Mesothelial cell of epicardium (in vitro differentiated cells): ENCODE results near the gene RGS9. TPM values are rescaled to one million over a fixed set of nuclear protein-coding genes. Genes with fewer than 3 reads are reported as not detected.
"Not testable (repeated sequence)": the region's sequence is repeated elsewhere in the genome, so short reads cannot be mapped to it uniquely, and the experiment has no call there.

ENCODE experiments used
- DNase-seq, 2 experiments: peaks; one replicate each; pipeline ENCODE4 v3.0.0; 2021; ENCODE audit warnings: low spot score in 2 of 2; ENCODE audit not compliant: unreplicated experiment in 2 of 2
- H3K27ac Mint-ChIP-seq: 2 replicates; pipeline ENCODE4 v1.8.0; 2021; ENCODE audit warnings: mixed read lengths
- H3K27me3 Mint-ChIP-seq: 2 replicates; pipeline ENCODE4 v1.8.0; 2021; ENCODE audit warnings: low read depth, mixed read lengths
- H3K36me3 Mint-ChIP-seq: 2 replicates; pipeline ENCODE4 v1.8.0; 2021; ENCODE audit warnings: mixed read lengths
- H3K4me1 Mint-ChIP-seq: 2 replicates; pipeline ENCODE4 v1.8.0; 2021; ENCODE audit warnings: mixed read lengths
- H3K4me3 Mint-ChIP-seq: 2 replicates; pipeline ENCODE4 v1.8.0; 2021; ENCODE audit warnings: mild to moderate bottlenecking, moderate library complexity, mixed read lengths
- H3K9me3 Mint-ChIP-seq: 2 replicates; pipeline ENCODE4 v1.8.0; 2021; ENCODE audit warnings: mixed read lengths
- total RNA-seq: library from RNA; stranded (reverse); gene quantifications from 3 replicates; pipeline ENCODE4 v1.2.1, GENCODE V29; 2021
- TF ChIP-seq, protein P1 (sequence below): fragments of 200-600 bp; sonication (generic); IDR thresholded peaks from one replicate; pipeline ENCODE4 v1.5.0; 2021; ENCODE audit warnings: antibody characterized with exemption; ENCODE audit not compliant: unreplicated experiment

The RGS9 gene
- total RNA-seq, 1 donor from 2014 or later, result 8.9 TPM

DNA sequence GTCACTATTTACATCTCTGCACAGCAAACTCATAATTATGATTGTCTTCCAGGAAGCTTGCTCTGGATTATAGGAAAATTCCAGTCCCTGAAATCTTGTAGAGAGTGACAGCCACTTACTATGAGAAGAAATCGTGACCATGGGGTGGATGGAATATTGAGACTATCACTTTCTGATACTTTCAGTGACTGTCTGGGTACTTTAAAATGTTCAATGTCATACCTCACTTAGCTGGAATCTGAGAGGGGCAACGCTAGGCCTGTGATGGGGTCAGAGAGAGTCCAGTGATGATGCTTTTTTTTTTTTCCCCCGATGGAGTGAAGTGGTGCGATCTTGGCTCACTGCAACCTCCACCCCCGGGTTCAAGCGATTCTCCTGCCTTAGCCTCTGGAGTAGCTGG lies 32.2 kb upstream of the RGS9 start:
- Mint-ChIP-seq H3K27me3 (no peaks in the 10 kb centered on the region), H3K36me3 (no peaks in the 10 kb centered on the region), H3K9me3 (peaks cover 7% of the 10 kb centered on the region), H3K4me1 (peaks cover 43% of the 10 kb centered on the region), H3K4me3 (no peak overlapping the region), H3K27ac (peak overlapping the region; percentile 15)
- TF ChIP-seq, protein P1, sequence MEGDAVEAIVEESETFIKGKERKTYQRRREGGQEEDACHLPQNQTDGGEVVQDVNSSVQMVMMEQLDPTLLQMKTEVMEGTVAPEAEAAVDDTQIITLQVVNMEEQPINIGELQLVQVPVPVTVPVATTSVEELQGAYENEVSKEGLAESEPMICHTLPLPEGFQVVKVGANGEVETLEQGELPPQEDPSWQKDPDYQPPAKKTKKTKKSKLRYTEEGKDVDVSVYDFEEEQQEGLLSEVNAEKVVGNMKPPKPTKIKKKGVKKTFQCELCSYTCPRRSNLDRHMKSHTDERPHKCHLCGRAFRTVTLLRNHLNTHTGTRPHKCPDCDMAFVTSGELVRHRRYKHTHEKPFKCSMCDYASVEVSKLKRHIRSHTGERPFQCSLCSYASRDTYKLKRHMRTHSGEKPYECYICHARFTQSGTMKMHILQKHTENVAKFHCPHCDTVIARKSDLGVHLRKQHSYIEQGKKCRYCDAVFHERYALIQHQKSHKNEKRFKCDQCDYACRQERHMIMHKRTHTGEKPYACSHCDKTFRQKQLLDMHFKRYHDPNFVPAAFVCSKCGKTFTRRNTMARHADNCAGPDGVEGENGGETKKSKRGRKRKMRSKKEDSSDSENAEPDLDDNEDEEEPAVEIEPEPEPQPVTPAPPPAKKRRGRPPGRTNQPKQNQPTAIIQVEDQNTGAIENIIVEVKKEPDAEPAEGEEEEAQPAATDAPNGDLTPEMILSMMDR, result no peak
- no peak for DNase-seq

DNA sequence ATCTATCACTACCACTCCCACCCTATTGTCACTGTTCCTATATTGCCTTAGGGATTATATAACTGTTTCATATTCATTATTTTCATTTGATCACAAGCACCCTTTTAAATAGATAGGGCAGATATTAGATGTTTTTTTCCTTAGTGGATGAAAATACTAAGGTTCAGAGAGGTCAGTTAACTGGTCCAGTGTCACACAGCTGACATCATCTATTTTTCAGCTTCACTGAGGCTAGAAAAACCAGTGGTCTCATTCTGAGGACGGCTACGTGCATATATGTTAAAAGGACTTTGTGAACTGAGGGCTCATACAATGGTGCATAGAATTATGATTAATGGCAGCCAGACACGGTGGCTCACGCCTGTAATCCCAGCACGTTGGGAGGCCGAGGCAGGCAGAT lies 29.0 kb upstream of the RGS9 start:
- H3K27ac Mint-ChIP-seq, result no peak overlapping the region
- H3K36me3 Mint-ChIP-seq, result no peaks in the 10 kb centered on the region
- TF ChIP-seq, protein P1, result no peak
- H3K4me1 Mint-ChIP-seq, result peaks cover 39% of the 10 kb centered on the region
- H3K9me3 Mint-ChIP-seq, result peaks cover 7% of the 10 kb centered on the region
- H3K27me3 Mint-ChIP-seq, result no peaks in the 10 kb centered on the region
- DNase-seq, result no peak
- no peak overlapping the region for H3K4me3 Mint-ChIP-seq

DNA sequence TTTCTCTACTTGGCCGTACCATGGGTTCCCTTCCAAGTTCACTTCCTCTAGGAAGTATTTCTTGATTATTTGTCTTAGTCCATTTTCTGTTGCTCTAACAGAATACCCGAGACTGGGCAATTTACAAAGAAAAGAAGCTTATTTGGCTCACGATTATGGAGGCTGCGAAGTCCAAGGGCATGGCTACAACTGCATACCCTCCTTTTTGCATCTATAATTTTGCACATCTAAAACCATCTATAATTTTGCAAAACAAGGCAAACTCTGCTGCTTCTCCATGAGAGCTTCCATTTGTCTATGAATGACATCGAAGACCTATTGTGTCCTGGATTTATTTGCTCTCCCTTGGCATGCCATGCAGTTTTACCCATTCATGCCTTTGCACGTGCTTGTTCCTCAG lies 27.6 kb upstream of the RGS9 start:
- no peak for DNase-seq
- no peaks in the 10 kb centered on the region for H3K36me3 Mint-ChIP-seq
- H3K27ac Mint-ChIP-seq, result no peak overlapping the region
- H3K4me3 Mint-ChIP-seq, result no peak overlapping the region
- H3K9me3 Mint-ChIP-seq, result peaks cover 7% of the 10 kb centered on the region
- TF ChIP-seq, protein P1, result no peak
- peaks cover 39% of the 10 kb centered on the region for H3K4me1 Mint-ChIP-seq
- no peaks in the 10 kb centered on the region for H3K27me3 Mint-ChIP-seq

DNA sequence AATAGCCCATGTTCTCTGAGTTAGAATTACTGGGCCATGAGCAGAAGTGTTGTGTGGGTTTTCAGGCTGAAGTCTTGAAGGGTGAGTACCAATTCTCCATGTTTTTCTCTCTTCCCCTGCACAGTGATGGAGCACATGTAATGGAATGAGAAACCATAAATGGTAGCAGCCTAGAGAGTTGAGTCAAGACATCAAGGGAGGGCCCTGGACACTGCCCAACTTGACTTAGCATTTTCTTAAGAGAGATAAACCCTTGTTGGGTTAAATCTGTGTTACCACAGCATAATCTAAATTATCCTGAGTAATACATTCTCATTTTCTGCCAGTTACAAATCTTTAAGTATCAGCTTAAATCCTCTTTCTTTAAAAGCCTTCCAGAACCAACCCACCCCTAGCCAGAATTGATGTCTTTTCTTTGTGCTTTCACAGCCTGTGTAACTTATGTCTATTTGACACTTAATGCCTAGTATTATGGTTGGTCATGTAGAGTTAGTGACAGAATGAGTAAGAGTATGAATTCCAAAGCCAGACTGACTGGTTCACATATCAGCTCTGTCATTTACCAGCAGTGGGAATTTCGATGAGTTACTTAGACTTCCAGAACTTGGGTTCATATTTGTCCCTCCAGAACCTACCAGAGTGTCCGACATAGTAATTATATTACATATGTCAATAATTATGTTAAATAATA lies 27.0 kb upstream of the RGS9 start:
- no peak overlapping the region for H3K27ac Mint-ChIP-seq
- no peak for DNase-seq
- H3K4me3 Mint-ChIP-seq, result no peak overlapping the region
- peaks cover 7% of the 10 kb centered on the region for H3K9me3 Mint-ChIP-seq
- H3K36me3 Mint-ChIP-seq, result no peaks in the 10 kb centered on the region
- TF ChIP-seq, protein P1, result no peak
- no peaks in the 10 kb centered on the region for H3K27me3 Mint-ChIP-seq
- peaks cover 34% of the 10 kb centered on the region for H3K4me1 Mint-ChIP-seq

DNA sequence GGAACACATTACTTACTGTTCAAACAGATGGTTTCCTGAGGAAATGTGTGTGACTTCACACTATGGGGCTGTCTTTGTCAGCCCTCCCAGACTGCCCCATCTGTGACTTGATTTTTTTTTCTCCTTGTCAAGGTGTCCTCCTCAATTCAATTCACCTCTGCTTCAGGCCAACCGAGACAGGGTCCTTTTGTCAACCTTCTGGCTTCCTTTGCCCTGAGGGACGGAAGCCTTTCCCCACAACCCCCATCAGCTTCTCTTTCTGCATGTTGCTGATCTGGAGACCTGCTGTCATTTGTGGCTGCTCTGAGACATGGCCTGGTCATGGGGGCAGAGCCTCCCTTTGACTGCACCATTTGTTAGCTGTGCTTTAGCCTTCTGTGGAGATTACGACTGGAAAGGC lies 21.3 kb upstream of the RGS9 start:
- H3K9me3 Mint-ChIP-seq, result no peaks in the 10 kb centered on the region
- no peak overlapping the region for H3K4me3 Mint-ChIP-seq

DNA sequence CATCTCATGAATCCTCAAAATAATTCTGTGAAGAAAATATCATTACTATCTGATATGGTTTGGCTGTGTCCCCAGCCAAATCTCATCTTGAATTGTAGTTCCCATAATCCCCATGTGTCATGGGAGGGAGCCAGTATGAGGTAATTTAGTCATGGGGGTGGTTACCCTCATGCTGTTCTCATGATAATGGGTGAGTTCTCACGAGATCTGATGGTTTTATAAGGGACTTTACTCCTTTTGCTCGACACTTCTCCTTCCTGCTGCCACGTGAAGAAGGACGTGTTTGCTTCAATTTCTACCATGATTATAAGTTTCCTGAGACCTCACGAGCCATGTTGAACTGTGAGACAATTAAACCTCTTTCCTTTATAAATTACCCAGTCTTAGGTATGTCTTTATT lies 20.7 kb upstream of the RGS9 start:
- H3K27me3 Mint-ChIP-seq, result peaks cover 18% of the 10 kb centered on the region
- H3K27ac Mint-ChIP-seq, H3K36me3 Mint-ChIP-seq, DNase-seq, H3K4me1 Mint-ChIP-seq, H3K9me3 Mint-ChIP-seq, H3K4me3 Mint-ChIP-seq: not testable (repeated sequence)

More for the DNA sequence above, 21.3 kb upstream of the RGS9 start:
- Mint-ChIP-seq H3K36me3 (no peaks in the 10 kb centered on the region), H3K27ac (no peak overlapping the region), H3K4me1 (no peaks in the 10 kb centered on the region), H3K27me3 (peaks cover 18% of the 10 kb centered on the region)
- no peak for DNase-seq
- TF ChIP-seq, protein P1, result no peak
